ENCODE results near the gene ATXN1.

Gene ATXN1

DNA sequence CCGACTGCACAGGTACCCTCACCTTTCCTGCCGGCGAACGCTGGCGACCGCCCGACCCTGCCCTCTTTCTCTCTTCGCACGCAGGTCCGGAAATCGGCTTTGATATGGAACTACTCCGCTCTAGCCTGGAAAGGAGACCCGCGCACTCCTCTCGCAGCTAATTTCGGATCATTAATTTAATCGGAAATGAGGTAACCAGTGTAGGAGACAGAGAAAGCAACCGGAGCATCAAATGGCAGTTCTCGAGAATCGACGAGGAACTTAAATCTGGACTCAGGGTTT, 949 bp upstream of the ATXN1 start:
- no peak for DNase-seq (ENCODE audit: low read depth in 2 of 2)

DNA sequence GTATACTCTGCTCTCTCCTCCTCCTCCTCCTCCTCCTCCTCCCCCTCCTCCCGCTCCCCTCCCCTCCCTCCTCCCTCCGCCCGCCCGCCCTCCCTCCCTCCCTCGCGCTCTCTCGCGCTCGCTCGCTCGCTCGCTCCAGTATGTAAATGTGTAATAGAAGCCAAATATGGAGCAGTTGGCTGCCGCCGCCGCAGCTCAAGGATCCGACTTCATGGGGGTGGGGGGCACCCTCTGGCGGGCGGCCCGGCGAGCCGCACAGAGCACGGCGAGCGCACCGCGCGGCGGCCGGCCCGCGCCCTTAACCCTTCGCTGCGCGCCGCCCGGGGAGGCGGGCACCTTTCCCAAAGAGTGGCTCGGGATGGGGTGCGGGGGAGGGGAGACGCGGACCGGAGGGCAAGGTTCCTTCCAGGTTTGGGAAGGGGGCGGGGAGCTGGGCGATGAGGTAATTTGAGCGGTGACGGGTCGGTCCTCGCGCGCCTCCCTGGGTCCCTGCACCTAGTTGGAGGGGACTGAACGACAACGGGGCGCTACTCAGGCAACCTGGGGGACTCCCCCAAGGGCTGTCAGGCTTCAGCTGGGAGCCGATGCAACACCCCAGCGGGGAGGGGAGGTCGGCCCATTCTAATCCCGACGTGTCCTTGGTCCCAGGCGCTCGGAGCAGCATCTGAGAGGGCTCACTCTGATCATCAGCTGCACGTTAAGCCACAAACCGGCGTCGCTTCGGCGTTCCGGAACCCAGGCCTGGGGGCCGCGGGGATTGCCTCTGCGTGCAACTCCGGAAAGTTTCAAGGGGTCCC, 409 bp upstream of the ATXN1 start:
- DNase-seq (ENCODE audit: low read depth in 2 of 2): peak; percentile 60 to 70

DNA sequence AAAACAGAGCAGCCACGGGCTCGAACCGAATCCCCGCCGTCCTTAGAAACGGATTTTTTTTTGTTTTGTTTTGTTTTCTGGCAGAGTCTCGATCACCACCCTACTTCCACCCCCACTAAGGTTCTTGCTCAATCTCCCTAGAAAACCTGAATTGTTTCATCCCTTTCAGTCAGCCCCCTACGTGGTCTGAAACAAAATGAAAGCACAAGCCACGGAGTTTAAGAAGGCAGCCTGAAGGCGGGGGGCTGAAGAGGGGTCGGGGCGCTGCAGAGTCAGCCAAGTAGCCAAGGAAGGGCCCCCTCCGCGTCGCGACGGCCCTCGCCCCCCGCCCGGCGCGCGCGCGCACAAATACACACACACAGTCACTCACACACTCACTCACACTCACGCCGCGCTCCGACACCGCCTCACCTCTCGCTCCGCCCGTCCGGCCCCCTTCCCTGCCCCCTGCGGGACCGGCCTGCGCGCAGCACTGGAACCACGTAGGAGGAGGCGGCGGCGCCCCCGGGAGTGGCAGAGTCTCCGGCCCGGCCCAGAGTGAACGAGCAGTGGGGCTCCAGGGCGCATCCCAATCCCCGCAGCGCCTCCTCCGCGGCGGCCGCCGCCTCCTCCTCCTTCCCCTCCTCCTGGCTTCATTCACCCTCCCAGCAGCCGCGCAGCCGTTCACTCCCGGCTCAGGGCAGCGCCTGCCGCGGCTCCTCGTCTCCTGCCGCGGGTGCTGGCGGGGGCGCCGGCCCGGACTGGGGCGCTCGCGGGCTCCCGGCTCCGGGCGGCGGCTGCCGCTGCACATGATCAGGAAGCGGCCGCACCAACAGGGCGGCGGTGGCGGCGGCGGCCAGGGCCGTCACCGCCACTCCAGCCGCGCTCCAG, 1.4 kb downstream of the ATXN1 start:
- DNase-seq (ENCODE audit: low read depth in 2 of 2): peak in 1 of 2 donors; percentile 64

DNA sequence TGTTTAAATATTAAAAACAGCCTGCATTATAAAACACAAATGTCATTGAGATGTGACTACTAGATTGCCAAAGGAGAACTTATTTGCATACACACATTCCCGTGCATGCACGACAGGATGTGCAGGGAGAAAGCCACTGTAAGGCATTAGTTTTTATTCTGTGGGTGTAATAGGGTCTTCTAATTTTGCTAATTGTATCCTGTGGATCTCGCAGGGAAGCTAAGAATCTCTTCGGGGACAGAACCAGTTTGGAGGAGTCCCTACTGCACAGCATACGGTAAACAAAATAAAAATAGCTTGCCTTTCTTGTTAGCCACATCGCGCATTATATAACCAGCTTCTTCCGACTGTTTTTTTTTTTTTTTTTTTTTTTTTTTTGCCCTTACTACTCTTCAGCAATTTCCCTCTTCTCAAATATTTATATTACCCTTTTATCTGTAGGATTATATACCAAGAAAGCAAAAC, 2.0 kb downstream of the ATXN1 start:
- DNase-seq (ENCODE audit: low read depth in 2 of 2): no peak

DNA sequence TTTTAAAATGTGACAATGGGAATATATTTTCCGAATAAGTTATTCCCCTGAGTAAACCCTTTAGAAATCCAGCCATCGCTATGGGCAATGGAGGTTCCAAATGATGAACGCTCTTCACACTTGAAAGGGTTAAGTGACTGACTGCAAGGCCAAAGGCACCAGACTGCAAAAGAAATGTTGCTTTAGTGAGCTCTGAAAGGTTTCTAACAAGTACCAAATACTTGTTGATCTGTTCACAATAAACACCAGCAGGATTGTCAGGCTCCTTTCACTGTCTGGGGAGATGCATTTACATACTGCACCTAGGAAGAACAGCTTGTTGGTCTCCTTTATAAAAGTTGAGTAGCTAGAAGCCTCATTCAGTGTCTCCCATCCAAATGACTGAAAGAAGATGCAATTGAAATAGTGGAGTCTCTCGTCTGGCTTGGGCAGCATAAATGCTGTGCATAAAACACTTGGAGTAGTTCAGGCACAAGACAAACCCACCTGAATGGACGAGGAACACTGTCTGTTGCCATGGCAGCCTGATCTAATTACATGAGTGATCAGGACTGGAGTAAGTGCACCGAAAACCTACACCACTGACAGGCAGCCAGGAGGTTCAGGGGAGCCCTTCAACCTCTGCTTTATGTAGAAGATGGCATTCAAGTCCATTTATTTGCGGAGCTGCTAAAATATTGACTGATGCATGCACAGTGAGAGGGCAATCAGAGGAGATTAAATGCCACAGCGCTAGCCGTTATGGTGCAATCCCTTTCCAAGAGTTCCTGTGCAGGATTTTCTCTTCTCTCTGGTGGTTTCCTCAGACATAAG, 2.9 kb downstream of the ATXN1 start:
- DNase-seq (ENCODE audit: low read depth in 2 of 2): no peak

DNA sequence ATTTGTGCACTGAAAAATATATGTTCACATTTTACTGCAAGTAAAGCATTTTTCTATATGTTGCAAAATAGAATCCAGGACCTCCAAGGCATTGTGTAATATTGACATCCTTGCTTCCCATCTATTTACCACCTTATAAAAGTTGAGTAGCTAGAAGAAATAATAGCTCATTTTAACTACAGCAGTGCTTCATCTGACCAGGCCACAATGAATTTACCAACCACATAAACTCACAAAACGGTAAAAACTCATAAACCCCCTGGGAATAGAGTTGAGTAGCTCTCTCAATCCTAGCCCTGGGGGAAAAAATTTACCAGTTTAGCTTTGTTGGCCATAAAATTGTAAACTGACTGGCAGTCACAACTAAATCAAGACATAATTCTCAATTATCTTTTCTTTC, 3.9 kb downstream of the ATXN1 start:
- DNase-seq (ENCODE audit: low read depth in 2 of 2): no peak

DNA sequence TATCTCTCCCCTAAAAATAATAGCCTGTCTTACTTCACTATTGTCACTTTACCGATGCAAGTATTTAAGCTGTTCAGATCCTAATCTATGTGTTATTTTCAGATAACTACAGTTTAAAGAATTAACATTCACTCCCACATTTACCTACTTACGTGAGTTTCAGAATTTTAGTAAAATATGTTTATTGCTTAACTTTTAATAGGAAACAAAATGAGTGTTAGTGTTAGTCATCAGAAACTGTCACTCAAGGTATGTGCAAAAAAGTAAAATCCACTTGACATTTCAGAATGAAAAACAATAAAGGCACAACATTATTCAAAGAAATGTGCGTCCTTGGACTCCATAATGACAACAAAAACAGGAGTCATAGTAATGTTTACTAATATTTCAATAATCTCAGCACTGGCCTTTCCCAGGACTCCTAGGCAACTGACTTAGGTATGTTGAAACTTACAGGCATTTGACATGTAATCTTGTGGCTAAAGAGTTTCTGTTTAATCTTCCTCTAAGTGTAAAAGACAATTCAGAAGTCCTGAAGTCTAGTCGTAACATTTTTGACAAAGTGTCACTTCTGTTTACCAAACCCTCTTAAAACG, 4.5 kb downstream of the ATXN1 start:
- no peak for DNase-seq (ENCODE audit: low read depth in 2 of 2)

DNA sequence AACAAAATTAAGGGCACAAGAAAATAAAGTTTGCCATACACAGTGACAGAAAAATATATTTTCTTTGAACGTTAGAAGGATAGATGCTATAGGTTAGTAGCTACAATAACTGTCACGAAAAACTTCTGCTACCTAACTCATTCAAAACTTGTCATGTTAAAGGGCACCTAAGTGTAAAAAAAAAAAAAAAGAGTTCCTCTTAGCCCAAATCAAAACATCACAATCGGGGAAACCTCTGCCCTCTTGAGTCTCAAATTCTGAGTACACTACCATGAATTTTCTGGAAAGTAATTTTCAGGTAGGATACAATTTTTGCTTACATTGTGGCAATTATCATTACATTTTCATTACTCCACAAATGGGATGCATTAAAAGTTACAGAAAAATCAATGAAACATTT, 5.7 kb downstream of the ATXN1 start:
- no peak for DNase-seq (ENCODE audit: low read depth in 2 of 2)

DNA sequence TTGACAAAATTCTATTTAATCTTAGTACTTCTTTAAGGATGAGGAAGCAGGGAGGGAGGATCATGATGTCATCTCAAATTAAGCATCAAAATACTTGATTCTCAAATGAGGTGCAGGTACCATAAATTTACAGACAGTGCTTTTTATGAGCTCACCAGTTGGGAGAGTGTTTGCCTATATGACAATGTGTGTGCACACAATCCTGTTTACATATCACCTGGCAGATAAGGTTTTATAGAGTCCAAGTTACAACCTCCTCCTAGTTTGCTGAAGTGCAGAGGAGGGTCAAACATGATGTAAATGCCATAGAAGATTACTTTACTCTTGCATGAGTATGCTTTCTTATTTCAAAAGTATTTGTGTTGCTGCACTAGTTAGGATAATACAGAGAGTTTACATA, 6.4 kb downstream of the ATXN1 start:
- DNase-seq (ENCODE audit: low read depth in 2 of 2): no peak

DNA sequence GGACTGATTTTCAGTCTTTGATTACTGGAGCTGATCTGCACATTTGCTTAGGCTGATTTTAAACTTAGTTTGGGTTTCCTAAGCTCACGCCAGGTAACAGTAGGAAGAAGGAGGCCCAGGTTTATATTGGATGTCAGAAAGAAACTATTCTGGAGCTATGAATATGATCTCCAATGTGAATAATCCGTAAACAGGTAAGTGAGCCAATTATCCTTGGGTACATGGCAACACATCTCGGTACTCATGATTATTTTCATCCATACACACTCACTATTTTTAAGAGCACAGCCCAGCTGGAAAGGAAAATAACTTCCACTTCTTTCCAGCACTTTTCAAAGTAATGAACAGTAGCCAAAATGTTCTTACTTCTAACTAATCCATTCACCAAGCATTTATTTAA, 7.0 kb downstream of the ATXN1 start:
- DNase-seq (ENCODE audit: low read depth in 2 of 2): no peak

DNA sequence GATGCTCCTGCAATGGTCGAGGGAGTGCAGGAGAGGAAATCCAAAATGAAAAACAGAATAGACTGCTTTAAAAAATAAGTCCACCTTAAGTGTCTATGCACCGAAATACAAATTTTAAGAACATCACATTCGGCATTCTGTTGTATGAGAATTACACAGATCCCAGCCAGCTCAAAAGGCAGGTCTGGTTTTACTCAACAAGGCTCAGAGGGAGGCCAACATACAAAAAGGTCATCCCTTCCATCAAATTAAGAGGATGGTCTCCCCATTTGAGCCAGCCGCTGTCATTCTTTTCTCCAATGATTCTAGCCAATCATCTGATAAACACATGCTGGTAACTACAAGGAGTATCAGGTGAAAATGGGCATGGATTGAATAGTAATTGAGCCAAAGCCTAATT, 7.9 kb downstream of the ATXN1 start:
- no peak for DNase-seq (ENCODE audit: low read depth in 2 of 2)

DNA sequence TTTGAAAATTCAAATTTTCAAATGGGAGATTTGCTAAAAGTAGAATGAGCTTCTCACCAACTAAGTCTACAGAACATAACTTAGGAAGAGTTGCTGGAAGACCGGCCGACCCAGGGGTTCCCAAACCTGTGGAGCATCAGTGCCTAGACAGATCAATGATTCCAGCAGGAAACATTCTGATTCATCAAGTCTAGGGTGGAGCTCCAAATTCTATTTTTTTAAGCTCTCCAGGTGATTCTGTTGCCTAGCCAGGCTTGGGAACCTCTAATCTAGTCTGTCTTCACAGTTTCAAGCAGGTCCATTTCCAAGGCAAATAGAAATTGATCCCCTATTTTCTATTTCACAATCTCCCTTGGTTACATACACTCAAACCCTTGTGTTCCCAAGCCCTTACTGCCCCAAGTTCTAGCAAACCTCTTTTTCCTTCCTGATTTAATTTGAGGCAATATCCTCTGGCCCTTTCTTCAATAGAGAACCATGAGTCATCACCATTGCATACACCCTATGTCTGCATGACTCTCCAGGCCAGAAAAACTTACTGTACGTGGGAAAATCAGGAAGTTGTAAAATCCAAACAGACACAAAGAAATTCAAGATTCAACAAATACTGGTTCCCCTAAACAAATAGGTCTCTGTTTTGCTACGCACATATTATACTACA, 8.9 kb downstream of the ATXN1 start:
- no peak for DNase-seq (ENCODE audit: low read depth in 2 of 2)

DNA sequence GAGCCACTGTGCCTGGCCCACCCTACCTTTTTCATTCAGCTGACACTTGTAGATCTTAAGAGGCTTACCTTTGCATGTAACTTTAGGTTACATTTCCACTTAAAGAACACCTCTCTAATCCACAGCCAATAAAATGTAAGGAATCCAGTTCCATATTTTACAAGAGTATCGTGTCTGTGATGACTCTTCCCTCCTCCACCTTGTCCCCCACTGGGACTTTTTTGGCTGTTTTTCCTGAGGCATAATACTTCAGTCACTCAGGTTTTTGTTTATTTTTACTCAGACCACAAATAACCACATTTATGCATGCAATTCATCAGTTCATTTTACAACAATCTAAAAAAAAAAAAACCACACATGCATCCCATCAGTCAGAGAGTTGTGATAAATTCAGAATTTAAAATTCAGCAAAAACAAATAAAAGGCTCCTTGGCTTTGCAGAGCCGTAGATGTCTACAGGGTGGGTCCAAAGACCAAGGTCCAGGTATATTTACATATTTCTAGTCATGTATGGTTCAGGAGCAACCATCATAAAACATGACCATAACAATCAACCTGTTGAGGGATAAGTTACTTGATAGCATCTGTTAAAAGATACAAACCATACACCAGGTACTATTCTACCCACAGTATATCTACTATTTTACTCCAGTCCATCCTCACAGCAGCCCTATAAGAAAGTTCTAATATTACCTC, 9.9 kb downstream of the ATXN1 start:
- no peak for DNase-seq (ENCODE audit: low read depth in 2 of 2)

DNA sequence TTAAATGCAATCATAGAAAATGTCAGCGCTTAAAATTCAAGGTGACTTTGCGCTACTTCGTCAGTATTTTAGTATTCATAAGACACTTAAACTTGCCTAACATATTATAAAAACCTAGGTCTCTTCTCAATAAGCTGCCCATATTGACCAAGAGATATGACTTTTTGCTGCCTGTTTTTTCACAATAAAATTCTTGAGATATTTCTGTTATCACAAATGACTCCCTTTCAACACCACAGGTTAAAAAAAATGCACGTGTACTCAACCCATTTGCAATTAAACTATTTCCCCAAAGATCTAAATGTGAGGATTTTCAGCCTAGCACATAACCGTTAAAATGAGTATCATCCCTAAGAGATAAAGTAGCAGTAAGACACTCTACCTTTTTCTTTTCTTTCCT, 10.7 kb downstream of the ATXN1 start:
- DNase-seq (ENCODE audit: low read depth in 2 of 2): no peak

DNA sequence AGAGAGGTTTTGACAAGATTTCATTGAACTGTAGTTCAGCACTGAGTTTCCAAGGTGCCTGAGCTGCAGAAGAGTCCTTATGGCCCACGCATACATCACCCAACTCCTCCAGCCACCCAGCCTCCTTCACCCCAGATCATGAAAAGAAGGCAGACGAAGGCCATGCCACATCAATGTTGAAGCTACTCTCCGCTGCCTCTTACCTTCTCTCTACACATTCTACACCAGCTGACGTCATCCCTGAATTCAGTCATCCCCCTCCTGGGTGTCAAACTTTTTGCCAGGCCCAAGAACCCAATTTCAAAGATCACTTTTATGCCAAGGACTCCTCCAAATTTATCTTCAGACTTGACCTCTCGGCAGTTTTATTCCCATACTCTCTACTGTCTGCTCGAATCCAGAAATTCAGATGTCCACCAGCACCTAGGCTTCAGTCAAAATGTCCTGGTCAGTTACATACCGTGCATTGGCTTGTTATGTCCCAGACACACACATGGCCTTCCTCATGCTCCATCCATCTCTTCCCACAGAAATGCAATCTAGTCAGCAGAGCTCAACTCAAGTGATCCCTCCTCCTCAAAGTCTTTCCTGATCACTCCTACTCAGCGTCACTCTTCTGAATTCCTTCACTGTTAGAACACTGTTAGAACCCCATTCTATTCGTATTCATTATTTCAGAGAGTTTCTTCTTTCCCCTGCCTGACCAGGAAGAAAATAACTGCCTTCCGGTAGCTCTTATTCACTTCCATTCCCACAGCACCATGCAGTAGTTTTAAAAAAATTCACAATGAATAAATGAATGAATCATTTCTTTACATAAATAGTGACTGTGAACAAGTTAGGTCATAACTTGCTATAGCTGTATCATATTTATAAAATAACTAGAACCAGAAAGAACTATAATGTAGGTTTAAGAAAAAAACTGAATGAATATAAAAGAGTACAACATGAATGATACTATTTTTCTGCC, 11.5 kb downstream of the ATXN1 start:
- DNase-seq (ENCODE audit: low read depth in 2 of 2): no peak

DNA sequence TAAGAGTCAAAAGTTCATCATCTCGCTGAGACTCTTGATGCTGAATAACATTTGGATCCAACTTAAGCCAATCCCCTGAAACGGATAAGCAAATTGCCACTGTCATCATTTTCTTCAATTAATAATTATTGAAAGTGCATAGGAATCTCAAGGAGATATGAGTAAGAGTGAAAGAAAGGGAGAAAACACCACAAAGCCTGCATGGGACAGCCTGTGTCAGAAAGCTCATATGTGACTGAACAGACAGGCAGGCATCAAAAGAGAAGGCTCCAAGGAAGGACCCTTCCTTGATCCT, 13.3 kb downstream of the ATXN1 start:
- DNase-seq (ENCODE audit: low read depth in 2 of 2): no peak

DNA sequence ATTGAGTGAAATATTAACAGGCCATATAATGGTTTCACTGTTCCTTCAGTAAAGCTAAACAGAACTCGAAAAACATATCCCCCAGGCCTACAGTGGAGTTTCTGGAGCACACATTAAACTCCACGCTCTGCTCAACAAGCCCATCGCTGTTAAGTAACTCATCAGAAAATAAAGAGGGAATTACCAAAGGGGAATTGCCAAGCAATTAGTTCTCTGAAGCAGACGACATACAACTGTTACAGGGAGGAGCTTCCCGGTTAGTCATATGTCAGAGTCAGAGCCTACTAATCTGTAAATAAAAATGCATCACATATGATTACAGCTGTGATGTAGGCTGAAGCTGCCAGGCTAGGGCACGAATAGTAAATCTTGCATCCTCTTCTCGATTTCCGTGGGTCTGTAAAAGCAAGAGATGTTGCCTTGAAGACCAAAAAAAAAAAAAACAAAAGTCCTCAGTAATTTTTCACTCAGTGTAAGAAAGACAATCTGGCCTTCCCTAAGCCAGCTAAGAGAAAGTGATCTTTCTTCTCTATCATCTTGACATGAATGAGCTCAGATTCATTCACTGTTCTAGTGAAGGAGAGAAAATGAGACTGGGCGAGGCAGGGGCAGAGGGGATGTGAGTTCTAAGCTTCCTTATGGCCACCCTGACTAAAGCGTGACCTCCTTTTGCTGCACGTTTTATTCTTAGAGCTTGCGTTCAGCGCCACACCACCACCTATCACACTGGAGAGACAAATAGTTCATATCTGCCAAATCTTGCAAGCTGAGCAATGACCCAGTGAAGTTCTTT, 13.8 kb downstream of the ATXN1 start:
- DNase-seq (ENCODE audit: low read depth in 2 of 2): no peak

DNA sequence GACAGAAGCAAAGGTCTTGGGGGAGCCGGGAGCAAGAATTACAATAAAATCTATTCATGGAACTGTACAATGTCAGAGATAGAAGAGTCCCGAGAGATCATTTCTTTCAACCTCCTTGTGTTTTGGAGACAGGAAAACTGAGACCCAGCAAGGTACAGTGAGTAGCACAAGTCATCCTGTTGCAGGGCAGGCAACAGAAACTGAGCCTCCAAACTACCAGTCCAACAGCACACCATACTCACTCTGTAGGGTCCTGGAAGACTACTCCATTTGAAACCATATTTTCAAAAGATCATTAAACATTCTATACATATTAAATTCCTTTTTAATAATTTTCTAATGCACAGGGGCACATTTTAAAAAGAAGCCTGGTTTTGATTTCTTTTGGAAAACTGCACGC, 14.4 kb downstream of the ATXN1 start:
- DNase-seq (ENCODE audit: low read depth in 2 of 2): no peak

DNA sequence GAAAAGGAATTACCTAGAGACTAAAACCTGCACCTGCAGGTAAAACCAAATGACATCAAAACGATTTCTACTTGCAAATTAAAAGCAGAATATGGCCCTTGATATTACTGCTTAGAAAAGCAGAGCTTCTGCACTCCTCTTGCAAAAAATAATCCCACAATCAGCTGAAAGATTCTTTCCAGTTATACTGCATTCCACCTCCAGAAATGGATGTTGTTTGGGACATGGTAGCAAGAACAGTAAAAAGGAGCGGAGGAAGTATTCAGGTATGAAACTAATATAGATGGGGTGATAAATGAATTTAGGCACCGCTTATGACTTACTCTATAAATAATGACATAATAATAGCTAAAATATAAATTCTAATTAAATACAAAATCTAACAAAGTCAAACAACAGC, 14.9 kb downstream of the ATXN1 start:
- DNase-seq (ENCODE audit: low read depth in 2 of 2): no peak
